ENCODE results near the gene ZBTB46.
"Not testable (repeated sequence)": the region's sequence is repeated elsewhere in the genome, so short reads cannot be mapped to it uniquely, and the experiment has no call there.

ZBTB46 gene

GRCh38 chr20:63814891-63815614 lies 16.0 kb downstream of the ZBTB46 start:
- DNase-seq (ENCODE audit: low spot score) = no peak

GRCh38 chr20:63811491-63811875 lies 19.6 kb downstream of the ZBTB46 start:
- no peak for DNase-seq (ENCODE audit: low spot score)

GRCh38 chr20:63810730-63811490 lies 20.2 kb downstream of the ZBTB46 start:
- DNase-seq (ENCODE audit: low spot score) = no peak

- DNase-seq (ENCODE audit: low spot score) = no peak
Observed at GRCh38 chr20:63809856-63810255, 21.2 kb downstream of the ZBTB46 start.

- no peak for DNase-seq (ENCODE audit: low spot score)
Observed at GRCh38 chr20:63808964-63809674, 21.9 kb downstream of the ZBTB46 start.

- DNase-seq (ENCODE audit: low spot score) = no peak
Observed at GRCh38 chr20:63808145-63808724, 22.8 kb downstream of the ZBTB46 start.

GRCh38 chr20:63807654-63808053 lies 23.4 kb downstream of the ZBTB46 start:
- no peak for DNase-seq (ENCODE audit: low spot score)

- DNase-seq (ENCODE audit: low spot score) = no peak
Observed at GRCh38 chr20:63804308-63804636, 26.8 kb downstream of the ZBTB46 start.

GRCh38 chr20:63802469-63803240 lies 28.4 kb downstream of the ZBTB46 start:
- no peak for DNase-seq (ENCODE audit: low spot score)

- not testable (repeated sequence) for DNase-seq (ENCODE audit: low spot score)
Observed at GRCh38 chr20:63801174-63801573, 29.9 kb downstream of the ZBTB46 start.

GRCh38 chr20:63800411-63800810 lies 30.7 kb downstream of the ZBTB46 start:
- DNase-seq (ENCODE audit: low spot score) = not testable (repeated sequence)

- DNase-seq (ENCODE audit: low spot score) = not testable (repeated sequence)
Observed at GRCh38 chr20:63799127-63799526, 31.9 kb downstream of the ZBTB46 start.

GRCh38 chr20:63797175-63797574 lies 33.9 kb downstream of the ZBTB46 start:
- DNase-seq (ENCODE audit: low spot score) = not testable (repeated sequence)

GRCh38 chr20:63795178-63795830 lies 35.8 kb downstream of the ZBTB46 start:
- DNase-seq (ENCODE audit: low spot score) = no peak

GRCh38 chr20:63794614-63795013 lies 36.5 kb downstream of the ZBTB46 start:
- no peak for DNase-seq (ENCODE audit: low spot score)

- DNase-seq (ENCODE audit: low spot score) = no peak
Observed at GRCh38 chr20:63792866-63793265, 38.2 kb downstream of the ZBTB46 start.

GRCh38 chr20:63791497-63792156 lies 39.4 kb downstream of the ZBTB46 start:
- no peak for DNase-seq (ENCODE audit: low spot score)

GRCh38 chr20:63790572-63791168 lies 40.4 kb downstream of the ZBTB46 start:
- DNase-seq (ENCODE audit: low spot score) = no peak

- no peak for DNase-seq (ENCODE audit: low spot score)
Observed at GRCh38 chr20:63789836-63790571, 41.1 kb downstream of the ZBTB46 start.

GRCh38 chr20:63787749-63788148 lies 43.3 kb downstream of the ZBTB46 start:
- DNase-seq (ENCODE audit: low spot score) = no peak

Data from germinal center (tissue), 1 donor.